GM13977 (cell line): ENCODE data around the gene ELP1.

Experiments used
- DNase-seq: peaks from one replicate; pipeline ENCODE4 v3.0.0; 2012; ENCODE audit warnings: low spot score
- CTCF ChIP-seq: IDR thresholded peaks from 2 replicates; pipeline ENCODE4 v1.5.1; 2012; ENCODE audit warnings: mild to moderate bottlenecking, control low read depth; ENCODE audit not compliant: insufficient read depth; ENCODE audit errors: extremely low read depth, missing control alignments
- in situ Hi-C: fragments of 300-500 bp; cut with MboI; formaldehyde crosslinking; loops from one replicate; pipeline ENCODE4 v1.12.0; 2022; ENCODE audit warnings: low sequenced_read_pairs, low pct_unique_long_range_greater_than_20kb, mixed read lengths, inconsistent platforms; ENCODE audit not compliant: unreplicated experiment

ELP1 gene

GRCh38 chr9:108967916-108968315, 34.0 kb upstream of the ELP1 start:
- no peak for DNase-seq
- no peak for TF ChIP-seq CTCF
- in situ Hi-C loops: no loop called here

DNA sequence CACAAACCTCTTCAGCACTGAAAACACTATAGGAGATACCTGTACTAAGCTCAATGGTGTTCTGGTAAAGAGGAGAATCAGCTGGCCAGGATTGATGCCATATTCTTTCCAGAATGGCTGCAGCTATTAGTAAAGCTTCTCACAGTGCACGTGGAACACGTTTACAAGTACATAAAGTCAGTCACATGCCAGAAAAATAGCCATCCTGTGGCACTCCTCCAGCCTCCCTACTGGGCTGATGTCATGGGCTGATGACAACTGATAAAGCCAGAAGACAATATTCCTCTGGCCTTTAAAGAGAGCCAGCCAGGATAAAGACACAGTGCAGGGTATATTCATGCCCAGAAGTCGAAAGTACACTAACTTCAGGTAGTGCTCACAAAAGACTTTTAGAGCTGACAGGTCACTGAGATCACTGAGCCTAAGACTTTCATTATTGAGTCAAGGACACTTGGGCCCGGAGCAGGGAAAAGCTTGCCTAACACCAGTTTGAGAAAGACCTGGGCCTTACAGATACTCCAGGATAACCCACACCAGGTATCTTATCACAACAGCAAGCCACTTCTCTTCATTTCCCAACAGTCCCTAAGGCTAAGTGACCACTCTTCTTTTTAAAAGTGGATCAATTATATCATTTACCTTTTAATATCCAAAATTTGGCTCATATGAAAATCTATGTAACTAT, 29.7 kb upstream of the ELP1 start:
- no peak for DNase-seq
- in situ Hi-C loops: no loop called here
- TF ChIP-seq CTCF: no peak

GRCh38 chr9:108961151-108961550, 27.2 kb upstream of the ELP1 start:
- DNase-seq: no peak

DNA sequence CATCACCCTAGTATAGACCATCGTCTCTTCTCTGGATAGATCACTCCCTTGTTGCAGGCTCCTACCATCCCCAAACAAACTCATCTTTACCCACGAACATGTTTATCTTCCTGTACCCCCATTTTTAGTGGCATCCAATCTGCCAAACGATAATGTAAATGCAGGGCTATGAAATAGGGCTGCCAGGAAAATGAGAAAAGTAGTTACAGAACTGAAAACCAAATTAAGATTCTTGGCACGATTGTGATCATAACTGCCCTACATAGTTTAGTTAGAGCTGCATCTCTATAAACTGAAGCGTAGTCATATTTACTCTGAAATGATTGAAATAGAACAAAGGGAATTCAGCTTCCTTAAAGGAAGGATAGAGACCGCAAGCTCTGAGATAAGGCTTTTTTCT, 26.4 kb upstream of the ELP1 start:
- TF ChIP-seq CTCF: no peak
- no peak for DNase-seq
- in situ Hi-C loops: no loop called here

More at GRCh38 chr9:108961151-108961550, 27.2 kb upstream of the ELP1 start:
- in situ Hi-C loops: no loop called here
- TF ChIP-seq CTCF: no peak

DNA sequence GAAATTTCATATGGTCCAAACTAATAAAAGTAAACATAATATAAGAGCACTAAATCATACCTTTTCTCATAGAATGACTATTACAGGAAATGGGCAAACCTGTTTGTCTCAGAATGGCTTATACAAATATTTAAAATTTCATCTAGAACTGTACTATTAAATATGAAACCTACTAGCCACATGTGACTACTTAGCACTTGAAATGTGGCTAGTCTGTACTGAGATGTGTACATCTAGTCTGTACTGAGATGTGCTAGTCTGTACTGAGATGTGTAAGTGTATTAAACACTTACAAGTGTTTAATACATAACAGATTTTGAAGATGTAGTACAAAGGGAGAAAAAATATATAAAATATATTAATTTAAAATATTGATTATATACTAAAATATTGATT, 22.7 kb upstream of the ELP1 start:
- in situ Hi-C loops: no loop called here
- no peak for TF ChIP-seq CTCF
- DNase-seq: no peak

DNA sequence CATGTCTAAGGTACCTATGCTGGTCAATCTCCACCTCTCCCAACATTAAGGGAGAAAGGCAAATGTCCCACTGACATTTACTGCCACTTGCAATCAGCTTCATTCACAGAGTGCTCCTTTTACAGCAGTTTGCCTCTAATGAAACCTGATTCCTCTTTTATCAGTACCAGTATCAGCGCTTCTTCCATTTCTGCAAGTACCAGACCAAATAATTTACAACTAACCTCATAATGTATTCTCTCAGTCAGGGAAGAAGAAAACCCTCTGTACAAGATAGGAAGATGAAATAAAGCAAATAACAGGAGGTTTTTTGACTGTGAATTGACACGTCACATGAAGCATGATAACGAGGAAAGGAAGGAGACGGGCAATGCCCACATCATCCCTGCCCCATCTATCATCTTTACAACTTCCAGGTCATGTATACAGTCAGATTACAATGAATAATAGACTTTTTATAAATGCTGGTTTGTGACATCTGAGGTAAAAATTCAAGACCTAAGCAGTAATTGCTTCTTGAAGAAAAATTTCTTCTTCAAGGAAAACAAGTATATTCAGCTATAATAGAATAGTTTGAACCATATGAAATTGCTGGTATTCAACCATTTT, 22.2 kb upstream of the ELP1 start:
- in situ Hi-C loops: no loop called here
- no peak for TF ChIP-seq CTCF
- DNase-seq: no peak
